ENCODE measurements around the gene TRIM75.

GRCh38 chr4:165048170-165048569, 5.5 kb upstream of the TRIM75 start:
- no peak for TF ChIP-seq CTCF (IDR thresholded peaks at IDR 0.05)
- TF ChIP-seq POLR2AphosphoS5 (IDR thresholded peaks at IDR 0.05): no peak
- no peak for TF ChIP-seq POLR2A (IDR thresholded peaks at IDR 0.05; ENCODE audit: low read depth)
- no peak for TF ChIP-seq EP300 (IDR thresholded peaks at IDR 0.05)
